KOPT-K1 (cell line): ENCODE data around the gene RPRD1A.

ENCODE experiments used
- H3K27ac ChIP-seq: fragments of 200-600 bp; sonication (generic); 2 replicates; pipeline ENCODE4 v1.5.1; 2016; ENCODE audit warnings: antibody characterized with exemption, mild to moderate bottlenecking, low read depth, low read length; ENCODE audit not compliant: poor library complexity, severe bottlenecking
- H3K36me3 ChIP-seq: fragments of 200-600 bp; sonication (generic); 2 replicates; pipeline ENCODE4 v1.5.1; 2017; ENCODE audit warnings: antibody characterized with exemption, mild to moderate bottlenecking, low read length, moderate library complexity; ENCODE audit not compliant: insufficient read depth
- H3K9me3 ChIP-seq: fragments of 200-600 bp; sonication (generic); 2 replicates; pipeline ENCODE4 v1.5.1; 2017; ENCODE audit warnings: antibody characterized with exemption, low read length, mild to moderate bottlenecking; ENCODE audit not compliant: insufficient read depth, poor library complexity, severe bottlenecking

RPRD1A gene

GRCh38 chr18:35948080-35948479 is 119.3 kb downstream of the RPRD1A start:
- Histone ChIP-seq H3K27ac (no peak overlapping the region), H3K36me3 (no peaks in the 10 kb centered on the region), H3K9me3 (no peaks in the 10 kb centered on the region)

DNA sequence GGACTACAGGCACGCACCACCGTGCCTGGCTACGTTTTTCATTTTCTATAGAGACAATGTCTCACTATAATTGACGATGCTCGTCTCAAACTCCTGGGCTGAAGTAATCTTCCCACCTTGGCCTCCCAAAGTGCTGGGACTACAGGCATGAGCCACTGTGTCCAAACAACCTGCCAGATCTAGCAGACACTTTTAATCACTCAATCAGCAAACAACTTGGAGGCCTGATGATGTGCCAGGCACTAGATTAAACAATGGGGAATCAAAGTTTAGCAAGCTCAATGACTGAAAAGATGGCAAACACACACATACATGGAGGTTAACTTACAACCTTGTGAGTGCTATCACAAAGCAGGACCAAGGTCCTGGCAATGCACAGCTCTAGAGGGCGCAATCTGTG is 124.7 kb downstream of the RPRD1A start:
- Histone ChIP-seq H3K27ac (no peak overlapping the region), H3K9me3 (no peaks in the 10 kb centered on the region), H3K36me3 (no peaks in the 10 kb centered on the region)

- H3K9me3 ChIP-seq, result no peaks in the 10 kb centered on the region
- no peaks in the 10 kb centered on the region for H3K36me3 ChIP-seq
- no peak overlapping the region for H3K27ac ChIP-seq
Observed at GRCh38 chr18:35942133-35942532, 125.2 kb downstream of the RPRD1A start.

- Histone ChIP-seq H3K36me3 (no peaks in the 10 kb centered on the region), H3K27ac (no peak overlapping the region)
Observed at GRCh38 chr18:35941299-35941698, 126.1 kb downstream of the RPRD1A start.

More at GRCh38 chr18:35941299-35941698, 126.1 kb downstream of the RPRD1A start:
- no peaks in the 10 kb centered on the region for H3K9me3 ChIP-seq
